Thyroid gland (tissue), 4 donors: ENCODE results near the gene YPEL2.

Experiments used
- CTCF ChIP-seq, 6 experiments: fragments of 200-600 bp in 3 of 6; fragments of 450-650 bp in 3 of 6; sonication (generic) in 3 of 6; IDR thresholded peaks; one replicate each; pipeline ENCODE4 v1.5.1; 2016 to 2019; ENCODE audit warnings: antibody characterized with exemption in 6 of 6, mild to moderate bottlenecking in 2 of 6, inconsistent platforms in 1 of 6, moderate library complexity in 1 of 6
- POLR2A ChIP-seq, 2 donors: fragments of 450-650 bp; IDR thresholded peaks; one replicate each; pipeline ENCODE4 v1.6.1; 2017; ENCODE audit warnings: antibody characterized with exemption in 2 of 2, mild to moderate bottlenecking in 2 of 2, moderate library complexity in 1 of 2

GRCh38 chr17:59416184-59416583 is 84.7 kb downstream of the YPEL2 start:
- TF ChIP-seq CTCF (IDR thresholded peaks at IDR 0.05), result no peak
- no peak for TF ChIP-seq POLR2A (IDR thresholded peaks at IDR 0.05)
